Central memory CD8-positive, alpha-beta T cell (primary cell): Measurements from ENCODE around the gene COQ3.

Experiments used
- ATAC-seq: fragments of 150-1000 bp; cut with Tn5 transposase; replicated peaks from 2 replicates; pipeline ENCODE4 v1.10.0; 2022; ENCODE audit warnings: mild to moderate bottlenecking, moderate FRiP score, moderate number of reproducible peaks; ENCODE audit not compliant: poor library complexity, severe bottlenecking; ENCODE audit errors: extremely low read depth
- DNase-seq, 2 donors: peaks; one replicate each; pipeline ENCODE4 v3.0.0; 2021; ENCODE audit warnings: low spot score in 2 of 2
- H3K27ac Mint-ChIP-seq: one replicate; pipeline ENCODE4 v1.8.0; 2022; ENCODE audit warnings: low read depth, mild to moderate bottlenecking, moderate library complexity, mixed read lengths
- H3K27me3 Mint-ChIP-seq: one replicate; pipeline ENCODE4 v1.8.0; 2022; ENCODE audit warnings: mixed read lengths
- H3K36me3 Mint-ChIP-seq: one replicate; pipeline ENCODE4 v1.8.0; 2022; ENCODE audit warnings: mild to moderate bottlenecking, moderate library complexity, mixed read lengths; ENCODE audit not compliant: insufficient read depth
- H3K4me1 Mint-ChIP-seq: one replicate; pipeline ENCODE4 v1.8.0; 2022; ENCODE audit warnings: mixed read lengths
- H3K4me3 Mint-ChIP-seq: one replicate; pipeline ENCODE4 v1.8.0; 2022; ENCODE audit warnings: mild to moderate bottlenecking, moderate library complexity, mixed read lengths
- H3K9me3 Mint-ChIP-seq: one replicate; pipeline ENCODE4 v1.8.0; 2022; ENCODE audit warnings: mixed read lengths

Gene COQ3, protein sequence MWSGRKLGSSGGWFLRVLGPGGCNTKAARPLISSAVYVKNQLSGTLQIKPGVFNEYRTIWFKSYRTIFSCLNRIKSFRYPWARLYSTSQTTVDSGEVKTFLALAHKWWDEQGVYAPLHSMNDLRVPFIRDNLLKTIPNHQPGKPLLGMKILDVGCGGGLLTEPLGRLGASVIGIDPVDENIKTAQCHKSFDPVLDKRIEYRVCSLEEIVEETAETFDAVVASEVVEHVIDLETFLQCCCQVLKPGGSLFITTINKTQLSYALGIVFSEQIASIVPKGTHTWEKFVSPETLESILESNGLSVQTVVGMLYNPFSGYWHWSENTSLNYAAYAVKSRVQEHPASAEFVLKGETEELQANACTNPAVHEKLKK

DNA sequence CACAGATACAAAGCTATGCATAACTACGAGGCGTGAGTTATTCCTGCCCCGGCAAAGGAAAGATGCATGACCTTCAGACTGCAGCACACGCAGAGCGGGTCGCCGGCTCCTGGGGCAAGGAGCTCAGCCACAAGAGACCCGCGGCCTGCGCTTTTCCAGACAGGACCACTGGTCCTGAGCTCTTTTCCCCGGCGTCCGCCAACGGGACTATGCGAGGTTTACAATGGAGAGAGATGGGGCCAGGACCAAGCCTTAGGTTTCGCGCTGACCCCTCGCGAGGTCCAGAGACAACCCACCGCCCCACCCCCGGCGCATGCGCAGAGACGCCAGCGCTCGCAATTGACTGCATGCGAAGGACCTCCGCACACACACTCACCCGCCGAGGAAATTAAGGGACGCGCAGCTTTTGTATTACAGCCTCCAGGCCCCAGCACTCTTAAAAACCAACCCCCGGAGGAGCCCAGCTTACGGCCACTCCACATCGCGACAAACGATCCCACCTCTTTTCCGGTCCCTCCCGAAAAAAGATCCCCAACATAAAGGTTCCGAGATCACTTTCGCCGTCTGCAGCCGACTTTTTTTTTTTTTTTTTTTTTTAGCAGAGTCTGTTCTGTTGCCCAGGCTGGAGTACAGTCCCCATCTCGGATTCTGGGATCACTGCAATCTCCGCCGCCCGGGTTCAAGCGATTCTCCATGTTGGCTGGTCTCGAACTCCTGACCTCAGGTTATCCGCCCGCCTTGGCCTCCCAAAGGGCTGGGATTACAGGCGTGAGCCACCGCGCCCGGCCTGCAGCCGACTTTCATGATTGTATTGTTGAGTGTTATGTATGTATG is at the start of gene COQ3:
Gene COQ3 (minus strand): TSS at position 498 of the 834 bp plus-strand sequence. CDS start 16 bp downstream, at position 482.
- Mint-ChIP-seq H3K36me3 (peaks cover 12% of the 10 kb centered on the region), H3K4me1 (peaks cover 17% of the 10 kb centered on the region), H3K9me3 (no peaks in the 10 kb centered on the region), H3K27ac (peak within 1 kb of the TSS; percentile 85), H3K27me3 (no peaks in the 10 kb centered on the region), H3K4me3 (peak within 1 kb of the TSS; percentile 88)
- ATAC-seq (peak; percentile 69), DNase-seq (peak; percentile 38 to 41)

- Mint-ChIP-seq H3K27me3 (no peaks in the 10 kb centered on the region), H3K4me1 (peaks cover 5% of the 10 kb centered on the region), H3K27ac (no peak overlapping the region), H3K36me3 (peaks cover 1% of the 10 kb centered on the region), H3K4me3 (no peak overlapping the region), H3K9me3 (no peaks in the 10 kb centered on the region)
- peak; percentile 65 for ATAC-seq
- DNase-seq = no peak
Observed at GRCh38 chr6:99434702-99435530, 40.9 kb upstream of the COQ3 start.

DNA sequence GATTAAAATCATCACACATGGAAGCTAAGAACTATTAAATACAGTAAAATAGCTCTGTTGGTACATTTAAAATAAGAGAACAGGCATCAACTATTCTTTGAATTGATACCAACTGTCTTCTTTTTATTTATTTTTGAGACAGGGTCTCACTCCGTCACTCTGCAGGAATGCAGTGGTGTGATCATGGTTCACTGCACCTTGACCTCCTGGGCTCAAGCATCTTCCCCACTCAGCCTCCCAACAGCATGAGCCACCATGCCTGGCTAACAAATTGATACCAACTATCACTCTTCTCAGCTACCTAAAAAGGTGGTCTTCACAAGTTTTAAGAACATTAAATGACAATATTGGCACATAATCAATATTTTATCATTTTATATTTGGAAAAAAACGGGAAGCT is 38.9 kb upstream of the COQ3 start:
- H3K9me3 Mint-ChIP-seq = no peaks in the 10 kb centered on the region
- H3K4me1 Mint-ChIP-seq = peaks cover 2% of the 10 kb centered on the region

DNA sequence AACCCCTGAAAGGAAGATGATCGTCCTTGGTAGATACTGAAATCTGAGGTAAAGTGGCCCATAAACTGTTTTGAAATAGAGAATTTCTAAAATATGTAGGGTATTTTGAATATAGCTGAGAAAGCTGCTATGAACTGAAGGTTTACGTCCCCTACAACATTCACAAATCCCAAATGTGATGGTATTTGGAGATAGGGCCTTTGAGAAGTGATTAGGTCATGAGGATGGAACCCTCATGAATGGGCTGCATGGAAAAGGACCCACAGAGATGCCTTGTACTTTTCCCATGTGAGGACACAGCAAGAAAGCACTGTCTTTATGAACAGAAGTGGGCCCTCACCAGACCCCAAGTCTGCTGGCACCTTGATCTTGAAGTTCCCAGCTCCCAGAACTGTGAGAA is 37.9 kb upstream of the COQ3 start:
- H3K4me1 Mint-ChIP-seq = peaks cover 11% of the 10 kb centered on the region
- H3K27ac Mint-ChIP-seq = no peak overlapping the region
- no peak for DNase-seq
- peaks cover 1% of the 10 kb centered on the region for H3K36me3 Mint-ChIP-seq
- H3K9me3 Mint-ChIP-seq = no peaks in the 10 kb centered on the region
- H3K27me3 Mint-ChIP-seq = no peaks in the 10 kb centered on the region
- no peak for ATAC-seq
- no peak overlapping the region for H3K4me3 Mint-ChIP-seq

More for the DNA sequence above, 38.9 kb upstream of the COQ3 start:
- Mint-ChIP-seq H3K36me3 (peaks cover 1% of the 10 kb centered on the region), H3K27ac (no peak overlapping the region), H3K4me3 (no peak overlapping the region), H3K27me3 (no peaks in the 10 kb centered on the region)
- no peak for DNase-seq
- no peak for ATAC-seq

GRCh38 chr6:99427988-99428387 is 34.0 kb upstream of the COQ3 start:
- DNase-seq = no peak
- H3K4me3 Mint-ChIP-seq = no peak overlapping the region
- H3K9me3 Mint-ChIP-seq = no peaks in the 10 kb centered on the region
- no peak for ATAC-seq
- H3K4me1 Mint-ChIP-seq = peaks cover 43% of the 10 kb centered on the region
- peaks cover 18% of the 10 kb centered on the region for H3K36me3 Mint-ChIP-seq
- no peaks in the 10 kb centered on the region for H3K27me3 Mint-ChIP-seq
- H3K27ac Mint-ChIP-seq = no peak overlapping the region

DNA sequence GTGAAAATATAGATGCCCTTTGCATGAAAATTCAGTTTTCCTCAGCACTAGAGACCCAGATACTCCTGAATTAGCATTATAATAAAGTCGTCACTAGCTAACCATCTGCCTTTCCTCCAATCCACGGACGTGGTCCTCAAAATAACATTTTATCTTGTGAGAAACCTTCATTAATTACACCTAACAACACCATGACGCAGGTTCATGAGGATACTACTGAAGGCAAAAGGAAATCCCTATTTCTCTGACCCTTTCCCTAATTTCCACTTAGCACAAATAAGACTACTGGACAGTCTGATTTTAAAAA is 32.4 kb upstream of the COQ3 start:
- DNase-seq (no peak), ATAC-seq (no peak)
- Mint-ChIP-seq H3K9me3 (no peaks in the 10 kb centered on the region), H3K4me1 (peaks cover 55% of the 10 kb centered on the region), H3K27me3 (no peaks in the 10 kb centered on the region), H3K36me3 (peaks cover 28% of the 10 kb centered on the region), H3K27ac (peak overlapping the region; percentile 97), H3K4me3 (peak overlapping the region; percentile 96)

DNA sequence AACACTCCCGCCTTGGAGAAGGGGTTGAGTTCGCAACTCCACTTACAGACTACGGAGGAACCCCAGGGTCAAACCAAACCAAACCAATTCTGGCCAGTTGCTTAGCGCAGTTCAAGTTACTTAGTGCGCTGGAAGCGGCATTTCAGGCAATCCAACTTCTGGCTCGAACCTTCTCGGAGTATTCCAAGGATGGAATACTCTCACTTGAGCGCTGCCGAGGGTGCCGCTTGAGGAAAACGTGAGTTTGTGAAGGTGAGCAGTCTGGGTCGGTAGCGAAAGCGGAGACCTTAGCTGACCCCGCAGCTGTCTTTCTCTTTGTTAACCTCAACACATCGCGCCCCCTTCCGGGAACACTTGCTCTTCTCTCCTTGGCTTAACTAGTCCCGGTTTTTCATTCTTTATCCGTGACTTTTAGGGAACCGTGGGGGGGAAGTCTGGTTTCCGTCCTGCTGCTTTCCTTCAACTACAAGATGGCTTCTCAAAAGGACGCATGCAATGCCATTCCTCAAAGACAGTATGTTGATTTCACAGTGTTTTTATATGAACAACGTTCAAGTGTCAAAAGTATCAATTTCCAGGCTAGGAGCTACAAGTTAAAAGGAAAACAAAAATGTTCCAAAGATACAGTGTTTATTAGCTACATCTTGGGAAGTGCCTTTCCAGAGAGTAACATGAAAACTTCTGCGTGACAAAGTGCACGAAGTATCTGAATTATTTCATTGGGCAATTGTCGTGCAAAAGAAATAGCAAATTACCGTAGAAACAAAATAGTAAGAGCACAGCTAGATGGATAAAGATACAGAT is 31.9 kb upstream of the COQ3 start:
- peaks cover 61% of the 10 kb centered on the region for H3K4me1 Mint-ChIP-seq
- DNase-seq = peak in 1 of 2 donors; percentile 29
- peak overlapping the region; percentile 97 for H3K27ac Mint-ChIP-seq
- peak; percentile 29 for ATAC-seq
- H3K9me3 Mint-ChIP-seq = no peaks in the 10 kb centered on the region
- H3K27me3 Mint-ChIP-seq = no peaks in the 10 kb centered on the region
- H3K4me3 Mint-ChIP-seq = peak overlapping the region; percentile 96
- peaks cover 32% of the 10 kb centered on the region for H3K36me3 Mint-ChIP-seq

GRCh38 chr6:99424761-99425646 is 31.0 kb upstream of the COQ3 start, which contains the start of gene PNISR:
TSS of gene PNISR (minus strand) at chr6:99425308. CDS start at chr6:99414659, 10,649 bp downstream.
- H3K9me3 Mint-ChIP-seq = no peaks in the 10 kb centered on the region
- peak within 1 kb of the TSS; percentile 97 for H3K27ac Mint-ChIP-seq
- ATAC-seq (peak; percentile 93), DNase-seq (peak; percentile 76 to 87)
- peaks cover 33% of the 10 kb centered on the region for H3K36me3 Mint-ChIP-seq
- no peaks in the 10 kb centered on the region for H3K27me3 Mint-ChIP-seq
- H3K4me1 Mint-ChIP-seq = peaks cover 67% of the 10 kb centered on the region
- peak within 1 kb of the TSS; percentile 96 for H3K4me3 Mint-ChIP-seq

GRCh38 chr6:99424022-99424421 is 30.0 kb upstream of the COQ3 start:
- DNase-seq (no peak), ATAC-seq (no peak)
- peaks cover 34% of the 10 kb centered on the region for H3K36me3 Mint-ChIP-seq
- H3K4me3 Mint-ChIP-seq = peak overlapping the region; percentile 96
- H3K4me1 Mint-ChIP-seq = peaks cover 69% of the 10 kb centered on the region
- H3K9me3 Mint-ChIP-seq = no peaks in the 10 kb centered on the region
- no peaks in the 10 kb centered on the region for H3K27me3 Mint-ChIP-seq
- peak overlapping the region; percentile 97 for H3K27ac Mint-ChIP-seq

DNA sequence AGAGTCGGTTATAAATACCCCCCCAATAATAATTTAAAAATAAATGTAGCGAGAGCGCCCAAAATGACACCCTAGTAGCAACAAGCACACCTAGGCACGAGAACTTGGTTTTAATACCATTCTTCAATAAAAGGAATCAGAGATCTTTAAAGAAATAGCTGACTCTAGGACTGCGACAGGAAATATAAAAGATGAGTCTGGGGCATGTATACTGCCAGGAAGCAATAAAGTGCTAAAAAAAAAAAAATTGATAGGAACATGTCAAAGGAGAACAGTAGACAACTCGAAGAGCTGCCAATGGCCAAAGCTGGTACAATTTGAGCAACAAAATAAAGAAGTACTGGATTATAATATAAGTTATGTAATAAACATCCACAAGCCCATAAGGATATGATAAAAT is 28.9 kb upstream of the COQ3 start:
- no peak for DNase-seq
- Mint-ChIP-seq H3K27ac (no peak overlapping the region), H3K27me3 (no peaks in the 10 kb centered on the region), H3K36me3 (peaks cover 34% of the 10 kb centered on the region), H3K9me3 (no peaks in the 10 kb centered on the region), H3K4me1 (peaks cover 77% of the 10 kb centered on the region), H3K4me3 (peak overlapping the region; percentile 96)
- no peak for ATAC-seq
